ENCODE results near the gene GREB1.

GREB1 gene

DNA sequence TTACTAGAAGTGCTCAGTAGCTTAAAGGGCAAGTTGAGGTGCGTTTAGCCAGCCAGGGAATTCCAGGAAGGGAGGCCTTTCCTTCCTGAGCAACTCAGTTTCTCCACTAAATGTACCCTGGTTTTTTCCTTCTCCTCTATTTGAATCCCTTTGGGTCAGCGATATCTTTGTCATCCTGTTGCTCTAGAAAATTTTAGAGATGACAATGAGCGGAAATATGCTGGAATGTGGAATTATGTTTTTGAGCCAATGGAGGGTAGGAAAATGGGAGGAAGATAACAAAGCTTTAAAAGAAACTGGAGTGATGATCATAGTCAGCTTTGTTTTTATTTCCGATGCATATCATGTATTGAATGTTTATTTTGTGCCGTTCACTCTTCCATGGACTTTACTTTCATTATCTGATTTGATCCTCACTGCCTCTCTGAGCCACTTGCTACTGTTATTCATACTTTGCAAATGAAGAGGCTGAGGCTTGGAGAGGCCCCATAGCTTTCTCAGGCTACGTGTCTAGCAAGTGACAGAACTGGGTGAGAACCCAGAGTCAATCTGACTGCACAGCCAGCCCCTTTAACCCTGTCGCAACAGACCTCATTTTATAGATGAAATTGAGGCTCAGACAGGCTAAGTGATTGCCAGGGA is 68.8 kb downstream of the GREB1 start:
- H3K4me3 ChIP-seq (ENCODE audit: low read depth, low read length), result no peak overlapping the region
- TF ChIP-seq, protein P1, sequence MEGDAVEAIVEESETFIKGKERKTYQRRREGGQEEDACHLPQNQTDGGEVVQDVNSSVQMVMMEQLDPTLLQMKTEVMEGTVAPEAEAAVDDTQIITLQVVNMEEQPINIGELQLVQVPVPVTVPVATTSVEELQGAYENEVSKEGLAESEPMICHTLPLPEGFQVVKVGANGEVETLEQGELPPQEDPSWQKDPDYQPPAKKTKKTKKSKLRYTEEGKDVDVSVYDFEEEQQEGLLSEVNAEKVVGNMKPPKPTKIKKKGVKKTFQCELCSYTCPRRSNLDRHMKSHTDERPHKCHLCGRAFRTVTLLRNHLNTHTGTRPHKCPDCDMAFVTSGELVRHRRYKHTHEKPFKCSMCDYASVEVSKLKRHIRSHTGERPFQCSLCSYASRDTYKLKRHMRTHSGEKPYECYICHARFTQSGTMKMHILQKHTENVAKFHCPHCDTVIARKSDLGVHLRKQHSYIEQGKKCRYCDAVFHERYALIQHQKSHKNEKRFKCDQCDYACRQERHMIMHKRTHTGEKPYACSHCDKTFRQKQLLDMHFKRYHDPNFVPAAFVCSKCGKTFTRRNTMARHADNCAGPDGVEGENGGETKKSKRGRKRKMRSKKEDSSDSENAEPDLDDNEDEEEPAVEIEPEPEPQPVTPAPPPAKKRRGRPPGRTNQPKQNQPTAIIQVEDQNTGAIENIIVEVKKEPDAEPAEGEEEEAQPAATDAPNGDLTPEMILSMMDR (IDR thresholded peaks at IDR 0.05; ENCODE audit: low read depth, low read length), result no peak

DNA sequence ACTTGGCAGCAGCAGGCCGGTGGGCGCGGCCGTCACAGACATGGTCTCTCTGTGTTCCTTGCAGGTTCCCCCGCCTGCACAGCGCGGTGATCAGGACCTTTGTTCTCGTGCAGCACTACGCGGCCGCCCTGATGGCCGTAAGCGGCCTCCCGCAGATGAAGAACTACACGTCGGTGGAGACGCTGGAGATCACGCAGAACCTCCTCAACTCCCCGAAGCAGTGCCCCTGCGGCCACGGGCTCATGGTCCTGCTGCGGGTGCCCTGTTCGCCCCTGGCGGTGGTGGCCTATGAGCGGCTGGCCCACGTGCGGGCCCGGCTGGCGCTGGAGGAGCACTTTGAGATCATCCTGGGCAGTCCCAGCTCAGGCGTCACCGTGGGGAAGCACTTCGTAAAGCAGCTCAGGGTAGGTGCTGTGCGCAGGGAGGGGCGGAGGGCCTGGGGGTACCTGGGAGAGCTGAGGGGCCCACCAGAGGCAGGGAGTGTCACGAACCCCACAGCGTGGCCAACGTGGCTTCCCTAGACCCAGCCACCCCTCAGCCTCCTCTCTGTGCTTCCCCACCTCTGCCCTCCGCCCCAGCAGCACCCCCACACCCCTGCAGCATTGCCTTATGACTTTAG is 76.9 kb downstream of the GREB1 start:
- H3K4me3 ChIP-seq (ENCODE audit: low read depth, low read length), result no peak overlapping the region
- TF ChIP-seq, protein P1 (IDR thresholded peaks at IDR 0.05; ENCODE audit: low read depth, low read length), result no peak

DNA sequence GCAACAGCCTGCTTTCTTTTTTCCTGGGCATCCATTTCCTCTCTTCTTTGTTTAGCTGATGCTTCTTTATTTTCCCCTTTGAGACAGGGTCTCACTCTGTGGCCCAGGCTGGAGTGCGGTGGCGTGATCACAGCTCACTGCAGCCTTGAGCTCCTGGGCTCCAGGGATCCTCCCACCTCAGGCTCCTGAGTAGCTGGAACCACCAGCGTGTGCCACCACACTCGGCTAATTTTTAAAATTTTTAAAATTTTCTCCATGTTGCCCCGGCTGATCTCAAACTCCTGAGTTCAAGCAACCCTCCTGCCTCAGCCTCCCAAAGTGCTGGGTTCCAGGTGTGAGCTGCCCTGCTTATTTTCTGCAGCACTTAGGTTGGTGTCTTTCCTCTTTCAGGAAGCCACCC is 77.4 kb downstream of the GREB1 start:
- H3K4me3 ChIP-seq (ENCODE audit: low read depth, low read length), result no peak overlapping the region
- TF ChIP-seq, protein P1 (IDR thresholded peaks at IDR 0.05; ENCODE audit: low read depth, low read length), result no peak

DNA sequence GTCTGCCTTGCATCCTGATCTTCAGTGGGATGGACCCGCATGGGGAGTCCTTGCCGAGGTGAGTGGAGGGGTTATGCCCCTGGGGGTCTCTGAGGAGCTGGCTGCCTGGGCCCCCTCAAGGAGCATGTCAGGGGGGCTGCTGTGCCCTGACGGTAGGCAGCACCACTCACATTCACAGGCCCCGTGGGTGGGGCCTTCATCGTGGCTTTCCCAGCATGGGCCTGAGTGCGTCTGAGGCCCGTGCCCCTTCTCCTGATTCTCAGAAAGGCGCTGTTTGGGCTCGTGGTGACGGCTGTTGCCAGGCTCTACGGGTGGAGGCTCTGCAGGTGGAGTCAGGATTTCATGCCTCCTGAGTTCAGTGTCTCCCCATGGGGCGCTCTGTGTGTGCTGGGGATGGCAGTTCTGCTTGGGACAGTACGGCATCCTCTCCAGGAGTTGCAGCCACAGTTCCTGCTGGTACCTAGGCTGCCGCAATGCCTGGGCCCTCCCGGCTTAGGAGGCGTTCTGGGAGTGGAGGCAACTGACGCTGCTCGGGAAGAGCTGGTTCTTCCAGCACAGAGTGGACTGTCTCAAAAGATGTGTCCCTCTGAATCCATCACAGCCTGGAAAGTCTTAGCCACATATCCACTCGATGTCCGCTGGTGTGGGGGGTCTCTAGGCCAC is 78.8 kb downstream of the GREB1 start:
- TF ChIP-seq, protein P1 (IDR thresholded peaks at IDR 0.05; ENCODE audit: low read depth, low read length), result no peak
- no peak overlapping the region for H3K4me3 ChIP-seq (ENCODE audit: low read depth, low read length)

DNA sequence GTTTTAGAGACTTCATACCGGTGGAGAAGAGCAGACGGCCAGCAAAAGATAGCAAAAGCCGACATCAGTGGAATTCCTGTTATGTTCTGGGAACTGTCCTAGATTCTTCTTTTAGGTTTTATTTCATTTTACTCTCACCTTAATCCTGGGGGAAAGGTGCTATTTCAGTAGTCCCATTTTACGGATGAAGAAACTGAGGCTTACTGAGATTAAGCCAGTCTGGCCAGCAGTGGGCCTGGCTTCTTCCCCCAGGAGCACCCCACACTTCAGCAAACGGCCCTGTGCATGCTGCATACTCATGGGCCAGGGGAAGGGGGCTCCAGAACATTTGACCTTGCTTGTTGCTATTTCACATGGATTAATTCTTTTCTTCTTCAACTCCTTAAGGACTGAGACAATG is 79.5 kb downstream of the GREB1 start:
- H3K4me3 ChIP-seq (ENCODE audit: low read depth, low read length), result no peak overlapping the region
- TF ChIP-seq, protein P1 (IDR thresholded peaks at IDR 0.05; ENCODE audit: low read depth, low read length), result no peak

DNA sequence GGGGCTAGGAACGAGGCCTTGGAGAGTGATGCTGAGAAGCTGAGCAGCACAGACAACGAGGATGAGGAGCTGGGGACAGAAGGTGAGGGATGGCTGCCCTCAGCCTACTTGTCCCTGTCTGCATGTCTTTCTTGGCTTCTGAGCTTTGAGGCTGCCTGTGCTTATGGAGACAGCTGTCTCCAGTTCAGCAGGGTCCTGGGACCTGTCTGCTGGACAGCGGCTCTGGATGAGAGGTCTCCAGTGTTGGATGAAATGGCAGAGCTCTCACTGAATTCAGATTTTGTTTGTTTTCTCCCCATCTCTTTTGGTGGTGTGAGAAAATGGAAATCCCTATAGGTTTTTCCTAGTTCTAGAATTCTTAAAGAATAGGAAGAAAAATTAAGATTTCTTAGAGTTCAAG is 81.4 kb downstream of the GREB1 start:
- TF ChIP-seq, protein P1 (IDR thresholded peaks at IDR 0.05; ENCODE audit: low read depth, low read length), result no peak
- H3K4me3 ChIP-seq (ENCODE audit: low read depth, low read length), result no peak overlapping the region

DNA sequence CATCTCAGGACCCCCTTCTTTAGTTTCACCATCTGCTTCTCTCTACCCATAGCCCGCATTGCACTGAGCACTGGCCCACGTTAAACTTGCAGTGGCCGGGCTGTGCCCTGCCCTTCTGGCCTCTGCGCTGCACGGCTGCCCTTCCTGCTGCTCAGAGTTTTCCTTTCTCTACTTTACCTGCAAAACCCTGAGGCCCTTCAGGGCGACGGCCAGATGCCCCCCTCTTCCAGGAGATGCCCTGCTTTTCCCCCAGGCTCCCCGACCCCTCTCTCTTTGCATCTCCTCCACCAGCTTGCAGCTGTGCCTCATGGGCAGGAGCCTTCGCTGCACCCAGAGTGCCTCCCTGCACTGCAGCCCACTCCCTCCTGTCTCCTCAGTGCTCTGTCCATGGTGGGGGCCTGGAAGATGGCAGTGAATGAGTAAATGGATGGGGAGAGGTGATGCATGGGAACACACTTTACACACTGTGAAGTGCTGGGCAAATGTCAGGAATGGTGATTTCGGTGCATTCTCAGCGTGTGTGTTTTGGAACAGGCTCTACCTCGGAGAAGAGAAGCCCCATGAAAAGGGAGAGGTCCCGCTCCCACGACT is 82.3 kb downstream of the GREB1 start:
- TF ChIP-seq, protein P1 (IDR thresholded peaks at IDR 0.05; ENCODE audit: low read depth, low read length), result no peak
- H3K4me3 ChIP-seq (ENCODE audit: low read depth, low read length), result no peak overlapping the region

Measured in WI38 (cell line).